ENCODE measurements around the gene APOA4. TPM values are rescaled to one million over a fixed set of nuclear protein-coding genes. Genes with fewer than 3 reads are reported as not detected.

Gene APOA4
- total RNA-seq, 1 experiment from 2014 or later, result not detected

- DNase-seq, result no peak
- intact Hi-C loops (cut with micrococcal nuclease; ENCODE audit: unreplicated experiment), result no loop called here
Observed at GRCh38 chr11:116832350-116833290, 9.5 kb upstream of the APOA4 start.

GRCh38 chr11:116831790-116832349, 8.8 kb upstream of the APOA4 start:
- intact Hi-C loops (cut with micrococcal nuclease; ENCODE audit: unreplicated experiment), result no loop called here
- CTCF ChIA-PET, result no interaction called here
- Mint-ChIP-seq H3K36me3 (ENCODE audit: insufficient read depth, unreplicated experiment) (no peaks in the 10 kb centered on the region), H3K27me3 (ENCODE audit: unreplicated experiment) (peaks cover 14% of the 10 kb centered on the region), H3K27ac (ENCODE audit: unreplicated experiment) (no peak overlapping the region), H3K9me3 (ENCODE audit: low read depth, unreplicated experiment) (no peaks in the 10 kb centered on the region), H3K4me3 (ENCODE audit: low read depth, unreplicated experiment) (no peak overlapping the region), H3K4me1 (ENCODE audit: low read depth, unreplicated experiment) (no peaks in the 10 kb centered on the region)
- no peak for TF ChIP-seq CTCF (IDR thresholded peaks at IDR 0.05; ENCODE audit: unreplicated experiment)
- BruUV-seq (replicated peaks), result no TSS peak
- DNase-seq, result no peak

More at GRCh38 chr11:116832350-116833290, 9.5 kb upstream of the APOA4 start:
- H3K4me1 Mint-ChIP-seq (ENCODE audit: low read depth, unreplicated experiment), result no peaks in the 10 kb centered on the region
- peaks cover 14% of the 10 kb centered on the region for H3K27me3 Mint-ChIP-seq (ENCODE audit: unreplicated experiment)
- CTCF ChIA-PET, result no interaction called here
- TF ChIP-seq CTCF (IDR thresholded peaks at IDR 0.05; ENCODE audit: unreplicated experiment), result no peak
- BruUV-seq (replicated peaks), result no TSS peak
- no peaks in the 10 kb centered on the region for H3K36me3 Mint-ChIP-seq (ENCODE audit: insufficient read depth, unreplicated experiment)
- no peaks in the 10 kb centered on the region for H3K9me3 Mint-ChIP-seq (ENCODE audit: low read depth, unreplicated experiment)
- H3K4me3 Mint-ChIP-seq (ENCODE audit: low read depth, unreplicated experiment), result no peak overlapping the region
- no peak overlapping the region for H3K27ac Mint-ChIP-seq (ENCODE audit: unreplicated experiment)

- H3K27ac Mint-ChIP-seq (ENCODE audit: unreplicated experiment), result no peak overlapping the region
- no peaks in the 10 kb centered on the region for H3K9me3 Mint-ChIP-seq (ENCODE audit: low read depth, unreplicated experiment)
- no peaks in the 10 kb centered on the region for H3K36me3 Mint-ChIP-seq (ENCODE audit: insufficient read depth, unreplicated experiment)
- H3K27me3 Mint-ChIP-seq (ENCODE audit: unreplicated experiment), result peaks cover 13% of the 10 kb centered on the region
- TF ChIP-seq CTCF (IDR thresholded peaks at IDR 0.05; ENCODE audit: unreplicated experiment), result no peak
- no peak for DNase-seq
- CTCF ChIA-PET, result no interaction called here
- intact Hi-C loops (cut with micrococcal nuclease; ENCODE audit: unreplicated experiment), result no loop called here
- no peaks in the 10 kb centered on the region for H3K4me1 Mint-ChIP-seq (ENCODE audit: low read depth, unreplicated experiment)
- H3K4me3 Mint-ChIP-seq (ENCODE audit: low read depth, unreplicated experiment), result no peak overlapping the region
- BruUV-seq (replicated peaks), result no TSS peak
Observed at GRCh38 chr11:116830184-116830912, 7.2 kb upstream of the APOA4 start.

- BruUV-seq (replicated peaks), result no TSS peak
- H3K27me3 Mint-ChIP-seq (ENCODE audit: unreplicated experiment), result peaks cover 6% of the 10 kb centered on the region
- no peaks in the 10 kb centered on the region for H3K36me3 Mint-ChIP-seq (ENCODE audit: insufficient read depth, unreplicated experiment)
- intact Hi-C loops (cut with micrococcal nuclease; ENCODE audit: unreplicated experiment), result no loop called here
- no peaks in the 10 kb centered on the region for H3K9me3 Mint-ChIP-seq (ENCODE audit: low read depth, unreplicated experiment)
- H3K27ac Mint-ChIP-seq (ENCODE audit: unreplicated experiment), result no peak within 1 kb of the TSS
- DNase-seq, result no peak
- TF ChIP-seq CTCF (IDR thresholded peaks at IDR 0.05; ENCODE audit: unreplicated experiment), result no peak
- CTCF ChIA-PET, result no interaction called here
- H3K4me1 Mint-ChIP-seq (ENCODE audit: low read depth, unreplicated experiment), result no peaks in the 10 kb centered on the region
- H3K4me3 Mint-ChIP-seq (ENCODE audit: low read depth, unreplicated experiment), result no peak within 1 kb of the TSS
Observed at GRCh38 chr11:116829525-116830183, 6.5 kb upstream of the APOA4 start, which contains the start of gene APOC3. Gene APOC3, plus strand, starts transcription at chr11:116829907. Its CDS starts 676 bp downstream, at chr11:116830583.

Data from Calu3 (cell line).